A549 (cell line): ENCODE data around the gene ALAS1. TPM values are rescaled to one million over a fixed set of nuclear protein-coding genes. Genes with fewer than 3 reads are reported as not detected.

ENCODE experiments used
- ATAC-seq, 2 experiments: fragments of 200-7000 bp in 1 of 2; fragments of >200 bp in 1 of 2; cut with Nextera tagmentation in 1 of 2; cut with Tn5 transposase in 1 of 2; 3 replicates each; pipeline versions ENCODE4 v1.8.0 to v1.9.1; 2018 to 2020; ENCODE audit warnings: mild to moderate bottlenecking in 1 of 2, moderate library complexity in 1 of 2
- CTCF ChIA-PET: fragments of 300-600 bp; sonication (Branson Sonifier 250); formaldehyde crosslinking; extraction: SDS; loops from one replicate; lab custom pipeline; 2021; ENCODE audit warnings: antibody characterized with exemption, inconsistent platforms; lab: Yijun Ruan, JAX
- POLR2A ChIA-PET: fragments of 350-600 bp; formaldehyde crosslinking; extraction: SDS; loops from one replicate; lab custom pipeline; 2021; ENCODE audit warnings: antibody characterized with exemption, inconsistent platforms; lab: Yijun Ruan, JAX
- DNase-seq, 2 experiments: peaks; one replicate each; pipeline versions ENCODE4 v3.0.0 to v3.0.0-alpha.2; 2011 to 2016; ENCODE audit warnings: low read depth in 1 of 2, low spot score in 1 of 2
- FAIRE-seq: peaks from 2 replicates; lab custom pipeline; 2011; peaks lifted over from hg19 to GRCh38; lab: Jason Lieb, UNC
- H3K27ac ChIP-seq, 2 experiments: fragments of >200 bp; sonication (Bioruptor Twin); formaldehyde crosslinking; 3 replicates each; pipeline ENCODE4 v1.5.1; 2016 to 2017
- H3K4me1 ChIP-seq: fragments of >200 bp; sonication (Bioruptor Twin); formaldehyde crosslinking; 3 replicates; pipeline ENCODE4 v1.6.1; 2016
- H3K4me2 ChIP-seq: fragments of >200 bp; sonication (Bioruptor Twin); formaldehyde crosslinking; 3 replicates; pipeline ENCODE4 v1.6.1; 2016
- H3K4me3 ChIP-seq: fragments of >200 bp; sonication (Bioruptor Twin); formaldehyde crosslinking; 3 replicates; pipeline ENCODE4 v1.5.1; 2016
- H3K9me3 ChIP-seq: fragments of >200 bp; sonication (Bioruptor Twin); formaldehyde crosslinking; 3 replicates; pipeline ENCODE4 v1.6.1; 2016
- BHLHE40 ChIP-seq: IDR thresholded peaks from 2 replicates; pipeline ENCODE4 v1.6.1; 2012; ENCODE audit warnings: low read depth, low read length, inconsistent platforms
- CEBPB ChIP-seq, 2 experiments: fragments of >200 bp in 1 of 2; sonication (Bioruptor Twin) in 1 of 2; formaldehyde crosslinking in 1 of 2; IDR thresholded peaks; 2 replicates each; pipeline ENCODE4 v1.6.1; 2012 to 2016
- CHD2 ChIP-seq: fragments of 150-350 bp; IDR thresholded peaks from 2 replicates; pipeline ENCODE4 v1.6.1; 2014; ENCODE audit warnings: low read length; ENCODE audit not compliant: partially characterized antibody
- CTCF ChIP-seq: fragments of >200 bp; sonication (Bioruptor Twin); formaldehyde crosslinking; IDR thresholded peaks from 3 replicates; pipeline ENCODE4 v1.5.1; 2016
- EHF ChIP-seq: fragments of 250-450 bp; sonication (Bioruptor Pico); IDR thresholded peaks from 2 replicates; pipeline ENCODE4 v1.5.0; 2020; ENCODE audit warnings: mild to moderate bottlenecking
- EHMT2 ChIP-seq: fragments of 200-600 bp; sonication (generic); IDR thresholded peaks from 2 replicates; pipeline ENCODE4 v1.6.1; 2016; ENCODE audit warnings: antibody characterized with exemption, low read depth, mild to moderate bottlenecking, moderate library complexity
- ELK1 ChIP-seq: fragments of 150-350 bp; IDR thresholded peaks from 2 replicates; pipeline ENCODE4 v1.6.1; 2014; ENCODE audit warnings: low read depth, mild to moderate bottlenecking, low read length
- ESRRA ChIP-seq: fragments of 150-350 bp; IDR thresholded peaks from 2 replicates; pipeline ENCODE4 v1.6.1; 2014; ENCODE audit warnings: mild to moderate bottlenecking, low read length, borderline replicate concordance
- FOSL2 ChIP-seq, 2 experiments: fragments of 450-650 bp in 1 of 2; fragments of >200 bp in 1 of 2; sonication (Bioruptor Twin) in 1 of 2; formaldehyde crosslinking; IDR thresholded peaks; 2 replicates each; pipeline versions ENCODE4 v1.5.0 to v1.6.1; 2016 to 2020; ENCODE audit warnings: mild to moderate bottlenecking in 1 of 2, moderate library complexity in 1 of 2
- GATA3 ChIP-seq: IDR thresholded peaks from 2 replicates; pipeline ENCODE4 v1.6.1; 2012; ENCODE audit warnings: borderline replicate concordance
- HMGXB4 ChIP-seq: fragments of 250-450 bp; sonication (Bioruptor Pico); IDR thresholded peaks from 2 replicates; pipeline ENCODE4 v1.5.0; 2021; ENCODE audit warnings: mild to moderate bottlenecking, moderate library complexity, borderline replicate concordance
- JUN ChIP-seq, 2 experiments: fragments of >200 bp; sonication (Bioruptor Twin); formaldehyde crosslinking; IDR thresholded peaks; 2 replicates in 1 of 2; 3 replicates in 1 of 2; pipeline ENCODE4 v1.6.1; 2016 to 2017
- KDM1A ChIP-seq: fragments of 200-600 bp; sonication (generic); IDR thresholded peaks from 2 replicates; pipeline ENCODE4 v1.6.1; 2016; ENCODE audit warnings: low read depth, mild to moderate bottlenecking
- MAZ ChIP-seq: fragments of 150-350 bp; IDR thresholded peaks from 2 replicates; pipeline ENCODE4 v1.6.1; 2014; ENCODE audit warnings: antibody characterized with exemption, low read depth, low read length, borderline replicate concordance
- POLR2A ChIP-seq: IDR thresholded peaks from 2 replicates; pipeline ENCODE4 v1.6.1; 2012; ENCODE audit warnings: mild to moderate bottlenecking, low read length
- SMC3 ChIP-seq: fragments of >200 bp; sonication (Bioruptor Twin); formaldehyde crosslinking; IDR thresholded peaks from 3 replicates; pipeline ENCODE4 v1.6.1; 2018; ENCODE audit warnings: inconsistent platforms
- TFCP2L1 ChIP-seq: fragments of 250-450 bp; sonication (Bioruptor Pico); IDR thresholded peaks from 2 replicates; pipeline ENCODE4 v1.5.0; 2021; ENCODE audit warnings: mild to moderate bottlenecking
- WGBS: methylation state at CpG from one replicate; pipeline ENCODE4 v1.1.6; 2017; ENCODE audit errors: missing lambda C conversion rate; 5-methylcytosine and 5-hydroxymethylcytosine counted together
- polyA plus RNA-seq, 4 experiments: library from polyadenylated mRNA; depleted of rRNA in 3 of 4; stranded (reverse); fragments of >200 nt; fragmentation: RNase III in 1 of 4; extraction: RNeasy Plus Mini Kit Qiagen cat#74134 plus additional on column Dnase treatment in 1 of 4; gene quantifications; 2 replicates in 3 of 4; 3 replicates in 1 of 4; pipeline ENCODE4 v1.2.3, GENCODE V29; 2011 to 2017
- TF ChIP-seq, protein P1 (sequence below): IDR thresholded peaks from 2 replicates; pipeline ENCODE4 v1.6.1; 2012
- TF ChIP-seq, protein P2 (sequence below): IDR thresholded peaks from 2 replicates; pipeline ENCODE4 v1.6.1; 2012
- TF ChIP-seq, protein P3 (sequence below): fragments of >200 bp; sonication (Bioruptor Twin); formaldehyde crosslinking; IDR thresholded peaks from 3 replicates; pipeline ENCODE4 v1.6.1; 2016
- TF ChIP-seq, protein P4 (sequence below): fragments of 200-600 bp; sonication (generic); IDR thresholded peaks from 2 replicates; pipeline ENCODE4 v1.6.1; 2016; ENCODE audit warnings: antibody characterized with exemption, mild to moderate bottlenecking, moderate library complexity

Gene ALAS1
- polyA plus RNA-seq, 2 of the 4 experiments (the other 2 are of a cell fraction), result 56.8 to 63.7 TPM

DNA sequence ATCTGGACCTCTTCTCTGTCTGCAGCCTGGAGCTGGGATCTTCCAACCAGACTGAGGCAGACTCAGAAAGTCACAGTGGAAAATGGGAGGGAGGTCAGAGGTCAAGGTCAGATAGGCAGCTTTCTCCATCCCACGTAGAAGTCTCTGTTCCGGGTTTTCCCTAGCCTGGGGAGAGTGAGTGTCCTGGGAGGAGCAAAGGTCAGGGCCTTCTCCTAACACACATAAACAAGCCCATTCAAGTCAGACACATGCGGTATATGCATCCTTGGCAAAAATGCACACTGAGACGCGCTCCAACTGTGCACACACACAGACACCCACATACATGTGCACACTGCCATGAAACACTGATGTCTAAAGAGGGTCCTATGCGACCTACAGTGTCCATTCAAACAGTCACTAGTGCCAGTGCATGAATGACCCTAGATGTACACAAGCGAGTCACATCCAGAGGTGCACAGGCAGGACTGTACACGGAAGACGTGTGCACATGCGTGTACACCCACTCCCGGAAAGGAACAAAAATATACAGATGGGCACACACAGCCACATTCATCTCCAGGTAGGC lies 40.3 kb downstream of the ALAS1 start:
- TF ChIP-seq MAZ (no peak), KDM1A (peak; percentile 97), FOSL2 (IDR thresholded peaks at IDR 0.05) (no peak), FOSL2 (CRISPR knock-in tag; IDR thresholded peaks at IDR 0.05) (no peak), ESRRA (peak; percentile 82; the same call in 1 of the 2 replicates), EHF (CRISPR knock-in tag) (no peak), GATA3 (no peak), HMGXB4 (no peak), CHD2 (no peak), EHMT2 (no peak)
- TF ChIP-seq, protein P1, sequence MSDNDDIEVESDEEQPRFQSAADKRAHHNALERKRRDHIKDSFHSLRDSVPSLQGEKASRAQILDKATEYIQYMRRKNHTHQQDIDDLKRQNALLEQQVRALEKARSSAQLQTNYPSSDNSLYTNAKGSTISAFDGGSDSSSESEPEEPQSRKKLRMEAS, result 0 out of 2 replicates have a peak, but pooled peaks have one; percentile 4
- TF ChIP-seq, protein P2, sequence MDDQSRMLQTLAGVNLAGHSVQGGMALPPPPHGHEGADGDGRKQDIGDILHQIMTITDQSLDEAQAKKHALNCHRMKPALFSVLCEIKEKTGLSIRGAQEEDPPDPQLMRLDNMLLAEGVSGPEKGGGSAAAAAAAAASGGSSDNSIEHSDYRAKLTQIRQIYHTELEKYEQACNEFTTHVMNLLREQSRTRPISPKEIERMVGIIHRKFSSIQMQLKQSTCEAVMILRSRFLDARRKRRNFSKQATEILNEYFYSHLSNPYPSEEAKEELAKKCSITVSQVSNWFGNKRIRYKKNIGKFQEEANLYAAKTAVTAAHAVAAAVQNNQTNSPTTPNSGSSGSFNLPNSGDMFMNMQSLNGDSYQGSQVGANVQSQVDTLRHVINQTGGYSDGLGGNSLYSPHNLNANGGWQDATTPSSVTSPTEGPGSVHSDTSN, result no peak
- peaks cover 32% of the 10 kb centered on the region for H3K4me1 ChIP-seq
- no peak for FAIRE-seq
- H3K4me2 ChIP-seq, result peak overlapping the region; percentile 79
- CTCF ChIA-PET, result interaction anchor here (0.5 to 11.4 kb wide), 9 partner anchors 11 to 208 kb away, joined by 3 to 198 read pairs (median 5); partner anchors contain the start of genes TLR9 and WDR82
- ATAC-seq, result peak; percentile 26 to 27
- POLR2A ChIA-PET, result interaction anchor here (0.9 to 2.4 kb wide), 5 partner anchors 10 to 84 kb away, joined by 3 to 28 read pairs (median 3); partner anchors contain the start of genes POC1A and WDR82
- H3K4me3 ChIP-seq, result peak overlapping the region; percentile 96
- peak overlapping the region; percentile 98 for H3K27ac ChIP-seq
- no peaks in the 10 kb centered on the region for H3K9me3 ChIP-seq
- DNase-seq, result peak; percentile 20 to 29
- WGBS, result 0% methylated on average over 8 of the region's 11 CpGs

DNA sequence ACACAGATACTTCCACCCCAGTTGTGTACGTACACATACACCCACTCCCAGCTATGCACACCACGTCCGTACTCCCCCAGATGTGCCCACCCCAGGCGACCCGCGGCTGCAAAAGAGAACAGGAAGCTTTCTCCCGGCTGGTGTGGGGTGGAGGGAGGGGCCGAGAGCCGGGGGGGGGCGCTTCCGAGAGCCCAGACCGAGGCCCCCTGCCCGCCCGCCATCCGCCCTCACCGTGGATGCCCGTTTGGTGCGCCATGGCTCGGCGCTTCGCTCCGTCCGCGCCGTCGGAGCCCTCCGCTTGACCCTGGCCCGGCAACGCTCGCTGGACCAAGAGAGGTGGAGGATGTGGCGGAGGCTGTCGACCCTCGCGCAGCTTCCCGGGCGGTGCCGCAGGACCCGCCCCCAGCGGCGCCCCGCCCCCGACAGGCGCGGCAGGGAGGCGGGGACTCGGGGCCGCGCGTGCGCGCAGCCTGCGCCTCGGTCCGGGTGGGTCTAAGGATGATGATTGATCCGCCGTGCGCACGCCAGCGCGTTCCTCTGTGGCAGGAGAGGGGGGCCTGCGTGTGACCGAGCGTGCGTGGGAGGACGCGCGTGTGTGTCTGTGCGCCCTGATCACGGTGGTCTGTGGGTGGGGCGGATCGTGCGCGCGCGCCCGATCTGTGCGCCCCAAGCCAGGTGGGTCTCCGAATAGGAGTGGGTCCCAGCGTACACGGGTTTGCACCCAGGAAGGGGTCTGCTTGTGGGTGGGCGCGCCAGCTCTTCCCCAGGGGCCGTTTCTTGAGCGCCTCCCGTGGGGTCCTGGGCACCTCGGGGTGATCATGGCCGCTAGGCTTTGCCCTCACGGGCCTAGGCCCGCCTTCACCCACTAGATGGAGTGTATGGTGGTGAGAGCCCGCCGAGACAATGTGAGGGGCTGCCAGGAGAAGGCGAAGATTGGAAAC lies 41.1 kb downstream of the ALAS1 start, which contains the start of gene TWF2:
TWF2 (minus strand) TSS at position 398 of the 941 bp plus-strand sequence; CDS start at position 256, 142 bp downstream.
- peak within 1 kb of the TSS; percentile 98 for H3K27ac ChIP-seq
- H3K4me1 ChIP-seq, result peaks cover 32% of the 10 kb centered on the region
- ATAC-seq (peak; percentile 70 to 83), DNase-seq (peak; percentile 59 to 80), FAIRE-seq (no peak)
- WGBS, result 0% methylated on average over 12 of the region's 92 CpGs
- no peaks in the 10 kb centered on the region for H3K9me3 ChIP-seq
- H3K4me2 ChIP-seq, result peak within 1 kb of the TSS; percentile 79
- ChIA-PET POLR2A (interaction anchor here (0.9 to 2.4 kb wide), 4 partner anchors 9 to 84 kb away, joined by 3 to 28 read pairs (median 4); partner anchors contain the start of genes POC1A and WDR82), CTCF (interaction anchor here (0.6 to 11.4 kb wide), 9 partner anchors 10 to 476 kb away, joined by 3 to 198 read pairs (median 4); partner anchors contain the start of genes TLR9 and WDR82)
- H3K4me3 ChIP-seq, result peak within 1 kb of the TSS; percentile 96
- TF ChIP-seq CEBPB (IDR thresholded peaks at IDR 0.05) (no peak), CTCF (0 out of 3 replicates have a peak, but pooled peaks have one; percentile 15), FOSL2 (IDR thresholded peaks at IDR 0.05) (no peak), FOSL2 (CRISPR knock-in tag; IDR thresholded peaks at IDR 0.05) (no peak), SMC3 (no peak), TFCP2L1 (CRISPR knock-in tag) (no peak), JUN (IDR thresholded peaks at IDR 0.05) (peak; percentile 27 to 57; a peak in 2 of 5 replicates), BHLHE40 (no peak), ELK1 (no peak), POLR2A (peak; percentile 81)
- TF ChIP-seq, protein P3, sequence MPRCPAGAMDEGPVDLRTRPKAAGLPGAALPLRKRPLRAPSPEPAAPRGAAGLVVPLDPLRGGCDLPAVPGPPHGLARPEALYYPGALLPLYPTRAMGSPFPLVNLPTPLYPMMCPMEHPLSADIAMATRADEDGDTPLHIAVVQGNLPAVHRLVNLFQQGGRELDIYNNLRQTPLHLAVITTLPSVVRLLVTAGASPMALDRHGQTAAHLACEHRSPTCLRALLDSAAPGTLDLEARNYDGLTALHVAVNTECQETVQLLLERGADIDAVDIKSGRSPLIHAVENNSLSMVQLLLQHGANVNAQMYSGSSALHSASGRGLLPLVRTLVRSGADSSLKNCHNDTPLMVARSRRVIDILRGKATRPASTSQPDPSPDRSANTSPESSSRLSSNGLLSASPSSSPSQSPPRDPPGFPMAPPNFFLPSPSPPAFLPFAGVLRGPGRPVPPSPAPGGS, result no peak; the same call in 2 of the 3 replicates
- TF ChIP-seq, protein P4, sequence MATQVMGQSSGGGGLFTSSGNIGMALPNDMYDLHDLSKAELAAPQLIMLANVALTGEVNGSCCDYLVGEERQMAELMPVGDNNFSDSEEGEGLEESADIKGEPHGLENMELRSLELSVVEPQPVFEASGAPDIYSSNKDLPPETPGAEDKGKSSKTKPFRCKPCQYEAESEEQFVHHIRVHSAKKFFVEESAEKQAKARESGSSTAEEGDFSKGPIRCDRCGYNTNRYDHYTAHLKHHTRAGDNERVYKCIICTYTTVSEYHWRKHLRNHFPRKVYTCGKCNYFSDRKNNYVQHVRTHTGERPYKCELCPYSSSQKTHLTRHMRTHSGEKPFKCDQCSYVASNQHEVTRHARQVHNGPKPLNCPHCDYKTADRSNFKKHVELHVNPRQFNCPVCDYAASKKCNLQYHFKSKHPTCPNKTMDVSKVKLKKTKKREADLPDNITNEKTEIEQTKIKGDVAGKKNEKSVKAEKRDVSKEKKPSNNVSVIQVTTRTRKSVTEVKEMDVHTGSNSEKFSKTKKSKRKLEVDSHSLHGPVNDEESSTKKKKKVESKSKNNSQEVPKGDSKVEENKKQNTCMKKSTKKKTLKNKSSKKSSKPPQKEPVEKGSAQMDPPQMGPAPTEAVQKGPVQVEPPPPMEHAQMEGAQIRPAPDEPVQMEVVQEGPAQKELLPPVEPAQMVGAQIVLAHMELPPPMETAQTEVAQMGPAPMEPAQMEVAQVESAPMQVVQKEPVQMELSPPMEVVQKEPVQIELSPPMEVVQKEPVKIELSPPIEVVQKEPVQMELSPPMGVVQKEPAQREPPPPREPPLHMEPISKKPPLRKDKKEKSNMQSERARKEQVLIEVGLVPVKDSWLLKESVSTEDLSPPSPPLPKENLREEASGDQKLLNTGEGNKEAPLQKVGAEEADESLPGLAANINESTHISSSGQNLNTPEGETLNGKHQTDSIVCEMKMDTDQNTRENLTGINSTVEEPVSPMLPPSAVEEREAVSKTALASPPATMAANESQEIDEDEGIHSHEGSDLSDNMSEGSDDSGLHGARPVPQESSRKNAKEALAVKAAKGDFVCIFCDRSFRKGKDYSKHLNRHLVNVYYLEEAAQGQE, result no peak
